HUES64 (cell line): ENCODE data around the gene MRFAP1.
"Not testable (repeated sequence)": the region's sequence is repeated elsewhere in the genome, so short reads cannot be mapped to it uniquely, and the experiment has no call there.

Experiments used
- H3K27ac ChIP-seq: 2 replicates; pipeline ENCODE4 v1.7.0; 2013; ENCODE audit warnings: low read depth, low read length, inconsistent platforms
- H3K27me3 ChIP-seq: 2 replicates; pipeline ENCODE4 v1.6.1; 2013; ENCODE audit warnings: mild to moderate bottlenecking, low read length; ENCODE audit not compliant: insufficient read depth
- H3K36me3 ChIP-seq: 2 replicates; pipeline ENCODE4 v1.6.1; 2013; ENCODE audit warnings: mild to moderate bottlenecking, low read length; ENCODE audit not compliant: insufficient read depth
- H3K4me1 ChIP-seq: 2 replicates; pipeline ENCODE4 v1.6.1; 2013; ENCODE audit warnings: mild to moderate bottlenecking, low read length, moderate library complexity; ENCODE audit not compliant: insufficient read depth
- H3K4me3 ChIP-seq: 2 replicates; pipeline ENCODE4 v1.5.1; 2013; ENCODE audit warnings: mild to moderate bottlenecking, low read length, moderate library complexity
- H3K9ac ChIP-seq: 2 replicates; pipeline ENCODE4 v1.6.1; 2013; ENCODE audit warnings: mild to moderate bottlenecking, low read depth, low read length
- H3K9me3 ChIP-seq: 2 replicates; pipeline ENCODE4 v1.6.1; 2013; ENCODE audit warnings: low read depth, low read length; ENCODE audit not compliant: insufficient read depth
- WGBS: fragments of 150-250, 120-280 bp; methylation state at CpG from one replicate; pipeline ENCODE4 v1.1.7; 2013; ENCODE audit warnings: missing lambda C conversion rate; 5-methylcytosine and 5-hydroxymethylcytosine counted together

MRFAP1 gene

DNA sequence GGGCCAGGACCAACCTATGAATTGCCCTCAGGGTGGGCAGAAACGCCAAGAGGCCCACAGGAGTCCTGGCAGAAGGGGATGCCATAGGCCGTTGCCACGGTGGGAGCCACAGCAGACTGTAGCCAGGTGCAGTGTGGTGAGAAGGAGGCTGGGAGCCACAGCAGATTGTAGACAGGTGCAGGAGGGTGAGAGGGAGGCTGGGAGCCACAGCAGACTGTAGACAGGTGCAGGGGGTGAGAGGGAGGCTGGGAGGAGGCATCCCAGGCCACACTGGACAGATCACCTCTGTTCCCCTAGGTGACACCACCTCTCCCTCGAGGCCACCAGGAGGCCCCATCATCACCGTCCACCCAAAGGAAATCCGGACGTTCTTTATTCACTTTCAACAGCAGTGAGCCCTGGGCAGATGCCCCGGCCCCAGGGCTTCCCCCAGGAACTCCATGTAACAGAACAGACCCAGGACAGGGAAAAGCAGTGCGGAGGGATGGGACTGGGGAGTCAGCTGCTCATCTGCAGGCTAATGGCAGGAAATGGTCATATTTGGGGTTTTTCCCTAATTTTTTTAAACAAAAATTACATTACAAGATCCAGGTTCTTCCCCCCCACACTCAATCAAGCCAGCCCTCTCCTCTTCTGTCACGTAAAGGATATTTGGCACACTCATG is 19.5 kb upstream of the MRFAP1 start:
- no peaks in the 10 kb centered on the region for H3K36me3 ChIP-seq
- no peaks in the 10 kb centered on the region for H3K4me1 ChIP-seq
- H3K9ac ChIP-seq: no peak overlapping the region
- no peaks in the 10 kb centered on the region for H3K9me3 ChIP-seq
- WGBS: 91% methylated on average over 10 of the region's 10 CpGs
- H3K4me3 ChIP-seq: no peak overlapping the region
- no peak overlapping the region for H3K27ac ChIP-seq
- no peaks in the 10 kb centered on the region for H3K27me3 ChIP-seq

DNA sequence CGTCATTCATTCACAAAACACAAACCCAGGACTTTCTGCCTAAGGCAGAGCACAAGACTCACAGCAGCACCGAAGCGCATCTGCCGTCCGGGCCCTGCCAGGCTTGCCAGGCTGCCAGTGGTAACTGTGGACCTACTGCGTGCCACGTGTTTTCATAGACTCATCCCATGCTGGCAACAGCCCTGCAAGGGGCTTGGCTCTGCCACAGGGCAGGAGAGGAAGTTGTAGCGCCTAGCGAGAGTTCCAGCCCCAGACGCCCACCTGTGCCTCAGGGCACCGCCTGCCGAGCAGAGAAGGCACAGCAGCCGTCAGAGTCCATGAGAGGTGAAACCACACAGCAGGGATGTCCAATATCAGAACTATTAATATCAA is 18.9 kb upstream of the MRFAP1 start:
- Histone ChIP-seq H3K9ac (no peak overlapping the region), H3K4me1 (no peaks in the 10 kb centered on the region), H3K36me3 (no peaks in the 10 kb centered on the region), H3K4me3 (no peak overlapping the region), H3K27me3 (no peaks in the 10 kb centered on the region), H3K9me3 (no peaks in the 10 kb centered on the region), H3K27ac (no peak overlapping the region)
- 89% methylated on average over 13 of the region's 13 CpGs for WGBS

DNA sequence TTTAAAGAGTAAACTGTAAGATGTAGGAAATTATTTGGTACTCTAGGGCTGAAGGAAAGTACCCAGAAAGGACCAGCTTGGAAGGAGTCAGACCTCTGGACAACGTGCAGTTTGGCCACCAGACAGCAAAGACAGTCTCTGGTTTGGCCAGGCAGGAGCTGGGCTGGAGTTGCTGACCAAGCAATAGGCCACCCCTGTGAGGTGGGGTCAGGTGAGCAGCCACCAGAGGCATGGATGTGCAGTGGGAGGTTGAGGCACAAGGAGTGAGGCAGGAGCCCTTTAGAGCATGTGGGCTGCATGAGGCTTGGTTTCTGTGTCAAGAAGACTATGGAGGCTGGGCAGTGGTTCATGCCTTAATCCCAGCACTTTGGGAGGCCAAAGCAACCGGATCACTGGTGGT is 17.7 kb upstream of the MRFAP1 start:
- H3K4me1 ChIP-seq: no peaks in the 10 kb centered on the region
- no peaks in the 10 kb centered on the region for H3K36me3 ChIP-seq
- no peaks in the 10 kb centered on the region for H3K27me3 ChIP-seq
- H3K4me3 ChIP-seq: no peak overlapping the region
- no peaks in the 10 kb centered on the region for H3K9me3 ChIP-seq
- H3K27ac ChIP-seq: no peak overlapping the region
- H3K9ac ChIP-seq: no peak overlapping the region
- 89% methylated on average over 2 of the region's 2 CpGs for WGBS

DNA sequence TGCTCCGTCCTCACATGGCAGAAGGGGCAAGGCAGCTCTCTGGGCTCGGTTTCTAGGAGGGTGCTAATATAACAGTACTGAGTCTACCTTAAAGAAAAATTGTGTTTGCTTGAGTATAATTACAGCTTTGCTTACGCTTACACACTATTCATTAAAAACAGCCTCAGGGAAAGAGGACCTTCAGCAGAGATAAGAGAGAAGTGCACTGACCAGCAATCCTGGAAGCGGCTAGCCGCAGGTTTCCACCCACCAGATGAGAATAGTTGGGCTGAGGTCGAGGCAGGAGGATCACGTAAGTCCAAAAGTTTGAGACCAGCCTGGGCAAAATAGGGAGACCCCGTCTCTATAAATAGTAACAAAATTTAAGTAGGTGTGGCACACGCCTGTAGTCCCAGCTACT is 15.2 kb upstream of the MRFAP1 start:
- H3K36me3 ChIP-seq: no peaks in the 10 kb centered on the region
- no peak overlapping the region for H3K27ac ChIP-seq
- WGBS: 94% methylated on average over 9 of the region's 9 CpGs
- no peaks in the 10 kb centered on the region for H3K4me1 ChIP-seq
- H3K9ac ChIP-seq: no peak overlapping the region
- H3K27me3 ChIP-seq: no peaks in the 10 kb centered on the region
- H3K4me3 ChIP-seq: no peak overlapping the region
- no peaks in the 10 kb centered on the region for H3K9me3 ChIP-seq

DNA sequence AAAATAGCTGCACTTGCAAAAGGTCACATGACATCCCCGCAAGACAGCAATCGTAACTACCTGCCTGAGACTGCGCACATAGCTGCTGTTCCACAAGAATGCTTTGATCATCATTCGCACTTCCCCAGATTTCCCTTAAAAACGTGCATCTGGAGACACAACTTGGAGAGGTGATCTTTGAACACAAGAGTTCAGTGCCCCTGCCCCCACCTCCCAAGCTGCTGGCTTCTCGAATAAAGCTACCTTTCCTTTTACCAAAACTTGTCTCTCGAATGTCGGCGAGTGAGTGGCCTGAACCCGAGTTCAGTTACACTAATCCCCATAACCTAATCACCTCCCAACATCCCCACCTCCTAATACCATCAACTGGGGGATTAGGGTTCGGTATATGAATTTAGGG is 14.4 kb upstream of the MRFAP1 start:
- WGBS: 85% methylated on average over 11 of the region's 11 CpGs

DNA sequence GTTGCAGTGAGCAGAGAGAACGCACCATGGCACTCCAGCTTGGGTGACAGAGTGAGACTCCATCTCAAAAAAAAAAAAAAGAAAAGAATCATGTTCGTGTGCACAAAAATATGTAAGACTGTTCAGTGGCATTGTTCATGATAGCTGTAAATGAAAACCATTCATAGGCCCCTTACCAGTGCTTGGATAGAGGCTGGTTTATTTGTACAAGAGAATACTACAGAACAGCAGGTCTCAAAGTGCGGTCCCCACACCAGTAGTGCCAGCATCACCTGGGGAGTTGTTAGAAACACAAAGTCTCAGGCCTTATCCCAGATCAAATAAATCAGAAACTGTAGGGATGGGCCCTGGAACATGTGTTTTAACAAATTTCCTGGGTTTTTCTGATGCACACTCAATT is 12.7 kb upstream of the MRFAP1 start:
- Histone ChIP-seq H3K36me3 (no peaks in the 10 kb centered on the region), H3K27me3 (no peaks in the 10 kb centered on the region), H3K9me3 (no peaks in the 10 kb centered on the region), H3K27ac (no peak overlapping the region), H3K4me3 (no peak overlapping the region), H3K4me1 (no peaks in the 10 kb centered on the region), H3K9ac (no peak overlapping the region)
- WGBS: 94% methylated on average over 3 of the region's 3 CpGs

More for the DNA sequence above, 14.4 kb upstream of the MRFAP1 start:
- Histone ChIP-seq H3K27ac (no peak overlapping the region), H3K36me3 (no peaks in the 10 kb centered on the region), H3K9ac (no peak overlapping the region), H3K9me3 (no peaks in the 10 kb centered on the region), H3K4me1 (no peaks in the 10 kb centered on the region), H3K27me3 (no peaks in the 10 kb centered on the region), H3K4me3 (no peak overlapping the region)

DNA sequence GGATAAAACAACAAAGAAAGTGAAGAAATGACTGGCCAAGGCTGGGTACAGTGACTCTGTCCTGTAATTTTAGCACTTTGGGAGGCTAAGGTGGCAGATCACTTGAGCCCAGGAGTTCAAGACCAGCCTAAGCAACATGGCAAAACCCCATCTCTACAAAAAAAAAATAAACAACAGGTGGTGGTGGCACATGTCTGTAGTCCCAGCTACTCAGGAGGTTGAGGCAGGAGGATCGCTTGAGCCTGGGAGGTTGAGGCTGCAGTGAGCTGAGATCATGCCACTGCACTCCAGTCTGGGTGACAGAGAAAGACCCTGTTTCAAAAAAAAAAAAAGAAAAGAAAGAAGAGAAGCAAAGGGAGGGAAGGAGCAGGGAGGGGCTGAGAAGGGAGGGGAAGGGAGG is 12.0 kb upstream of the MRFAP1 start:
- WGBS: 89% methylated on average over 1 of the region's 1 CpG
- H3K27ac ChIP-seq: not testable (repeated sequence)

DNA sequence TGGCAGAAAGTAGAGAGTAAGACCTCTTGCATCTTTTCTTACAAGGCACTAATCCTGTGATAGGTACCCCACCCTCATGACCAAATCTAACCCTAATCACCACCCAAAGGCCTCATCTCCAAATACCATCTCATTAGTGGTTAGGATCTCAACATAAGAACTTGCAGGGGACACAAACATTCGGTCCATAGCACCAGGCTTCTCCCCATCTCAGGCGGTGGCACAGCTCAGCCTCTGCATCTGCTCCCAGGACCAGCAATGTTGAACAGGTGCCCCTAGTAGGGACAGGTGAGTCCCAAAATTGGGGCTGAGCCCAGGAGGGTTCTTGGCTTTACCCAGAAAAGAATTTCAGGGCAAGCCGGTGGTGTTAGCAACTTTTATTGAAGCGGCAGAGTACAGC is 8.4 kb upstream of the MRFAP1 start:
- Histone ChIP-seq H3K9me3 (no peaks in the 10 kb centered on the region), H3K27ac (no peak overlapping the region), H3K27me3 (no peaks in the 10 kb centered on the region), H3K4me3 (no peak overlapping the region), H3K9ac (no peak overlapping the region), H3K4me1 (peaks cover 4% of the 10 kb centered on the region; the same call in 1 of the 2 replicates), H3K36me3 (no peaks in the 10 kb centered on the region)
- WGBS: 92% methylated on average over 4 of the region's 4 CpGs

More for the DNA sequence above, 12.0 kb upstream of the MRFAP1 start:
- H3K36me3 ChIP-seq, H3K4me3 ChIP-seq, H3K9ac ChIP-seq, H3K9me3 ChIP-seq, H3K27me3 ChIP-seq, H3K4me1 ChIP-seq: not testable (repeated sequence)

DNA sequence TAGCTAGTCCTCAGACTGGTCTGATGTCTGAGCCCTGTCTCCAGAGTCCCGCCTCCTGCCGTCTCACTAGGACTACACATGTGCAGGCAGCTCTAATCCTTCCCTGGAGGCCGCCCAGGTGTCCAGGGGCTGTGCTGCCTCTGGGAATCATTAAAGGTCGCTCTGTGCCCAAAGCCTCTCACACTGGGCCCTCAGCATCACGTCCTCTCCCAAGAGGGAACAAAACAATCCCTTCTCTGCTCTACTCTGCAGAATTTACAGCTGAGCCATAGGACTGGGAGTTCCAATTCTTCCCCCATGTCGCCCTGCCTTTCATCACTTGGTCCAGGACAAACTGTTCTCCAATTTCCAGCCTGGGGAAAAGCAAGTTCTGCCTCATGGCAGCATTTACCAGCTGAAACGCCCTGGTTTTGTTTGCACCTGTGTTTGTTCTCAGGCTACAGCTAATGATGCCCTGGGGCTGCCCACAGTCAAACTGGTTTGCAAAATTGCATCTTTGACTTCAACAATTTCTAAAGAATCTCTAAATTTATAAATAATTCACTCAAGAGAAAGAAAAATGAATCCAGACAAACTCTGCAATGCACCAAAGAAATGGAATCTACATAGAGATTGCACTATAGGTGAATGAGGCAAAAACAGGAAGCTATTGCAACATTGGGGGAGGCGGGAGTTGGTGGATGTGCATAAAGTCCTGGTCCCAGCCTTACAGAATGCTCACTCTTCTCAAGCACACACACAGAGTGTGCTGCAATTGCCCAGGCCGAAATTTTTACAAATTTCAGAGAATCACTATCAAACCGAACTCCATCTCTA is 7.2 kb upstream of the MRFAP1 start:
- Histone ChIP-seq H3K36me3 (no peaks in the 10 kb centered on the region), H3K4me3 (no peak overlapping the region), H3K27ac (no peak overlapping the region), H3K9me3 (no peaks in the 10 kb centered on the region), H3K27me3 (no peaks in the 10 kb centered on the region), H3K9ac (no peak overlapping the region), H3K4me1 (peaks cover 4% of the 10 kb centered on the region; the same call in 1 of the 2 replicates)
- 82% methylated on average over 9 of the region's 10 CpGs for WGBS

- WGBS: 96% methylated on average over 9 of the region's 9 CpGs
- Histone ChIP-seq H3K4me3 (no peak overlapping the region), H3K4me1 (peaks cover 4% of the 10 kb centered on the region; the same call in 1 of the 2 replicates), H3K9me3 (no peaks in the 10 kb centered on the region), H3K9ac (no peak overlapping the region), H3K36me3 (no peaks in the 10 kb centered on the region), H3K27me3 (no peaks in the 10 kb centered on the region), H3K27ac (no peak overlapping the region)
These were observed 5.7 kb upstream of the MRFAP1 start for GRCh38 chr4:6634746-6635145.

GRCh38 chr4:6639137-6639680 is 1.3 kb upstream of the MRFAP1 start:
- H3K9ac ChIP-seq: no peak overlapping the region
- peaks cover 6% of the 10 kb centered on the region; the same call in 1 of the 2 replicates for H3K4me1 ChIP-seq
- 94% methylated on average over 12 of the region's 14 CpGs for WGBS
- H3K36me3 ChIP-seq: peaks cover 18% of the 10 kb centered on the region
- no peaks in the 10 kb centered on the region for H3K9me3 ChIP-seq
- H3K4me3 ChIP-seq: no peak overlapping the region
- H3K27me3 ChIP-seq: no peaks in the 10 kb centered on the region
- H3K27ac ChIP-seq: no peak overlapping the region
